ENCODE results near the gene SETMAR. TPM values are rescaled to one million over a fixed set of nuclear protein-coding genes. Genes with fewer than 3 reads are reported as not detected.

SETMAR gene
- total RNA-seq, 1 donor from 2014 or later = 19.5 TPM

GRCh38 chr3:4343258-4343657 lies 40.1 kb downstream of the SETMAR start:
- H3K4me3 ChIP-seq (ENCODE audit: low read depth, low read length) = no peak overlapping the region
- peak; percentile 22 for DNase-seq (ENCODE audit: low read depth)
- no peak for TF ChIP-seq CTCF (conservative IDR thresholded peaks at IDR 0.05; ENCODE audit: low read depth, low read length)

- no peak overlapping the region for H3K4me3 ChIP-seq (ENCODE audit: low read depth, low read length)
- peak; percentile 79 for TF ChIP-seq CTCF (conservative IDR thresholded peaks at IDR 0.05; ENCODE audit: low read depth, low read length)
- peak; percentile 13 for DNase-seq (ENCODE audit: low read depth)
Observed at GRCh38 chr3:4350789-4351163, 47.6 kb downstream of the SETMAR start.

GRCh38 chr3:4351164-4351855 lies 48.1 kb downstream of the SETMAR start:
- TF ChIP-seq CTCF (conservative IDR thresholded peaks at IDR 0.05; ENCODE audit: low read depth, low read length) = no peak
- no peak for DNase-seq (ENCODE audit: low read depth)
- H3K4me3 ChIP-seq (ENCODE audit: low read depth, low read length) = no peak overlapping the region

- DNase-seq (ENCODE audit: low read depth) = no peak
- no peak overlapping the region for H3K4me3 ChIP-seq (ENCODE audit: low read depth, low read length)
- TF ChIP-seq CTCF (conservative IDR thresholded peaks at IDR 0.05; ENCODE audit: low read depth, low read length) = no peak
Observed at GRCh38 chr3:4351872-4352271, 48.7 kb downstream of the SETMAR start.

- TF ChIP-seq CTCF (conservative IDR thresholded peaks at IDR 0.05; ENCODE audit: low read depth, low read length) = no peak
- DNase-seq (ENCODE audit: low read depth) = peak; percentile 59
- H3K4me3 ChIP-seq (ENCODE audit: low read depth, low read length) = peak overlapping the region; percentile 7
Observed at GRCh38 chr3:4355401-4356219, 52.4 kb downstream of the SETMAR start.

GRCh38 chr3:4356220-4356540 lies 53.0 kb downstream of the SETMAR start:
- no peak for DNase-seq (ENCODE audit: low read depth)
- no peak overlapping the region for H3K4me3 ChIP-seq (ENCODE audit: low read depth, low read length)
- TF ChIP-seq CTCF (conservative IDR thresholded peaks at IDR 0.05; ENCODE audit: low read depth, low read length) = no peak

All from epithelial cell of proximal tubule (primary cell).